Activated naive CD4-positive, alpha-beta T cell treated with Interleukin-2 at 50 U/mL for 16 hours (primary cell): Measurements from ENCODE around the gene ZNF407.
"Not testable (repeated sequence)": the region's sequence is repeated elsewhere in the genome, so short reads cannot be mapped to it uniquely, and the experiment has no call there.

Experiments
- DNase-seq: peaks from one replicate; pipeline ENCODE4 v3.0.0-alpha.2; 2020

The ZNF407 gene

DNA sequence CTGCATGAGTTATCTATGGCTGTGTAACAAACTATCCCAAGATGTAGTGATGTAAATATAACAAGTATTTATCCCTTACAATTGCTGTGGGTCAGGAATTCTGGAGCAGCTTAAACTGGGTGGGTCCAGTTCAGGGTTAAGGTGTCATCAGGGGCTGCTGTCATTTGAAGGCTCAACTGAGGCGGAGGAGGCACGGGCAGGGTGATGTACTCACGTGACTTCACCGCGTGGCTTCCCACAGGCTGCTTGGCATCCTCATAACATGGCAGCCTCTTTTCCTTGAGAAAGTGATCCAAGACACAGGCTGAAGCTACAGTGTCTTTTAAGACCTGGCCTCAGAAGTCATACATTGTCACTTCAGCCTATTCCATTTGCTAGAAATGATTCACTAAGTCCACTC, 485.5 kb downstream of the ZNF407 start:
- DNase-seq = no peak

DNA sequence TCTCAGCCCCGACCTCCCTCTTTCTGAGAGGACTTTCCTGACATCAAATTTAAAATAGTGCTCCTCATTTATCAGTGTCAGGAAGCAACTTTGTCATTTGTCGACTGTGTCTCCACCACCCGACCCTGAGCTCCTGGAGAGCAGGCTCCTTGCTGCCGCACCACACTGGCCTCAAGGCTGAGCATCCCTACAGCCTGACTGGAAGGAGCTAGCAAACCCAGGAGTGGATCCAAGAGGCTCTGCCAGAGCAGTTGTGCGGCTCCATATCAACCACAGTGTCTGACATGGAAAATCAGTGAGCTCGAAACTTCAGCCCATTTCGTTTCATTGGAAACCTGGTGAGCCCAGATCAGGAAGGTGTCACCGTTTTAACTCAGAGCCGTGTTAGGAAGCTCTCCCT, 486.1 kb downstream of the ZNF407 start:
- DNase-seq = no peak

DNA sequence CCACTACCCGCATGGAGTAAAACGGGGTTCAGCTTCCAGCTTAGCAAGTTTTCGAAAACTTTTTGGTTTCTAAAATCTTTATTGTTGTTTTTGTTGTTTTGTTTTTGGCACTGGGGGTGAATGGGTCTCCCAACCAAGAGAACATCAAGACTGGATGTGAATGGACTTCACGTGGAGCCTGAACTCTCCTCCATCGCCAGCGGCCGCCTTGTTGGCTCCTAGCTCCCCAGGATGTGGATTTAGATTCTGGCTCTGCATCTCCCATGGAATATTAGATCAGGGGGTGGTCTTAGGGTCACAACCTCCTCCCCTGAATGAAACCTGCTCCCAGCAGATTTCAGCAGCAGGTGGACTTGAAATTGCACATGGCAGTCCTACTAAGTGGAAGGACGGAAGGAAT, 488.0 kb downstream of the ZNF407 start:
- not testable (repeated sequence) for DNase-seq

DNA sequence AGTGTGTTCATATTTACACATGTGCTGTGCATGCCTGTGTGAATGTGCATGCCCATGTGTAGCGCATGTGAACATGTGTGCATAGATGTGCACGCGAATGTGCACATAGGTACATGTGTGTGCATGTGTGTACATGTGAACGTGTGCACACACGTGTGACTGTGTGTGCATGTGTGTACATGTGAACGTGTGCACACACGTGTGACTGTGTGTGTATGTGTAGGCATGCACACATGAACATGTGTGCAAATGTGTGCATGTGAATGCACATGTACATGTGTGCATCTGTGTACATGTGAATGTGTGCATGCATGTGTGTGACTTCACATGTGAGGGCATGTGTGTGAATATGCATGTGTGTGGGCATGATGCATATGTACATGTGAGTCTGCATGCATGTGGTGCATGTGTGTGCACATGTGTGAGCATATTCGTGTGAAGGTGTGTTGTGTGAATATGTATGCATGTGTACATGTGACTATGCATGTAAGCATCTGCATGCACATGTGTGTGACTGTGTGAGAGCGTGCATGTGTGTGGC, 488.9 kb downstream of the ZNF407 start:
- no peak for DNase-seq

DNA sequence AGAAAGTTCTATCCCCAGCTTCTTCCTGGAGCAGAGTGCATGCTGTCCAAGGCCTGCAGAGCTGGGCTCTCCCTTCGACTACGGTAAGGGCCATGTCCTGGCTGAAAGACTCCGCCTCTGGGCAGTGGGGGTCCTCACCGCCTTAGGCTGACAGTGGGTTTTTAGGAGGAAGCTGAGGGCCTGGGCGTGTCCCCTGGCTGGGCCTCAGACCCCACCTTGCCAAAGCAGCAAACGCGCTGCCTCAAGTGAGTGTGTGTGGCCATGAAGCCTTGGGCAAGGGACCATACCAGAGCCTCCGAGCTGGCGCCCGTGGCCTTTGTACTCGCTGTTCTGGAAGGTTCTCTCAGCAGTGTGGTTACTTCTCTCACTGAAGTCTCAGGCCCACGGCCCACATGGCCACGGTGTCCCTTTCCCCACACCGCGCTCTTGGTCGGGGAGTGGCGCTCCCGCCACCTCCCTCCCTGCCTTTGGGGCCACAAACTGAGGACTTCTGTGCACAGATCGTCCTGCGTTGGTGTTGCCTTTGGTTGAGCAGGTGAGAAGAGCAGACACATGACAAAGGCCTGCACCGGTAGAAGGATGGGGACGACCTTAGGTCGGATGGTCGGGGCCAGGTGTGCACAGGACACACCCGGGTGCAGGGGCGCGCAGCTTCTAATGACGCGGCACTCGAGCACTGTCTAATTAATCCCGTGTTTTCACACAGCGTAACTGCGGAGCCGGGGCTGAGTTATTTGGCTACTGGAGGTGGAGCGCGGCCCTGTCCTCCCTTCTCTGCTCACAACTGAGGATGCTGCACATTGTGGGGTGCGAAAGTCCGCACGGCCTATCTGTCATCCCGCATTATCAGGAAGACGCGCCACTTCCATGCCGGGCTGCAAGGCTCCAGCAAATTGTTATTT, 489.7 kb downstream of the ZNF407 start:
- no peak for DNase-seq

DNA sequence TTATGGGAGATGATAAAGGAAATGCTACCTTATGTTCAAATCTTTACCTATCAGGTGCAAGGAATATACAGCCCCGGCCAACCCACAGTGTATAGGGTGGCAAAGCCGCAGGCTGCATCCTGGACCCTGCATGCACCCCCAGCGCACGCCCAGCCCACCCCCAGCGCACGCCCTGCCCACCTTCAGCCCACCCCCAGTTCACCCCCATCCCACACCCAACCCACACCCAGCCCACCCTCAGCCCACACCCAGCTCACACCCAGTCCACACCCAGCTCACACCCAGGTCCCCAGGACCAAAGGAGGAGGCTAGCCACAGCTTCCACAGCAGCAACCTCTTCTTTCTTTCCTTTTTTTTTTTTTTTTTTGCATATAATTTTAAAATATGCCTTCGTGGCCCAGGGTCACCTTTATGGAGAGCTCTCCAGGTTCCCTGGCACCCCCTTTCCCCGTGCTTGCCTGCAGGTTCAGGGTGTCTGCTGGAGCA, 490.4 kb downstream of the ZNF407 start:
- no peak for DNase-seq

DNA sequence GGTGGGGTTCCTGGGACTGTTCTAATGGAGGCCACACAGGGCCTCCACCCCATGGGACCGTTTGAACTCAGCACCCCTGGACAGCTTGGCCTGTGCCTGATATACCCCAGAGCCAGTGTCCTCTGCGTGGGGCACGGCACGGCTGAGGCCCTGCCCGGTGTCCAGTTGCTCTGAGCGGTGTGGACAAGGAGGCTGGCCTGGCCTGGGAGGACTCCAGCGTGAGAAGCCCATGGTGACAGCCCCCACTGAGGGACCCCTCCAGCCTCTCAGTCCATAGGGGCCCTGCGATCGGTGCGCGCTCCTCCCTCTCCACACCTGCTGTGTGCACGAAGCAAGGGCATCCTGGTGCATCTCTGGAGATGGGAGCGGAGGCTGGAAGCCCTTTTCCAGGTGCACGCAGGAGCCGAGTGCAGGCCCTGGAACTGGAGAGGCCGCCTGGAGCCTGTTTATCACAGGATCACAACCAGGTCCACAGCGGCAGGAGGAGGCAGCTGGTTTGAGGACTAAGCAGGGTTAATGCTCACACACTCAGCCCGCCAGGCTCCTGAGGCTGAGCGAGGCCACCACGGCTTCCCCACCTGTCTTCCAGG, 491.0 kb downstream of the ZNF407 start:
- DNase-seq = no peak

DNA sequence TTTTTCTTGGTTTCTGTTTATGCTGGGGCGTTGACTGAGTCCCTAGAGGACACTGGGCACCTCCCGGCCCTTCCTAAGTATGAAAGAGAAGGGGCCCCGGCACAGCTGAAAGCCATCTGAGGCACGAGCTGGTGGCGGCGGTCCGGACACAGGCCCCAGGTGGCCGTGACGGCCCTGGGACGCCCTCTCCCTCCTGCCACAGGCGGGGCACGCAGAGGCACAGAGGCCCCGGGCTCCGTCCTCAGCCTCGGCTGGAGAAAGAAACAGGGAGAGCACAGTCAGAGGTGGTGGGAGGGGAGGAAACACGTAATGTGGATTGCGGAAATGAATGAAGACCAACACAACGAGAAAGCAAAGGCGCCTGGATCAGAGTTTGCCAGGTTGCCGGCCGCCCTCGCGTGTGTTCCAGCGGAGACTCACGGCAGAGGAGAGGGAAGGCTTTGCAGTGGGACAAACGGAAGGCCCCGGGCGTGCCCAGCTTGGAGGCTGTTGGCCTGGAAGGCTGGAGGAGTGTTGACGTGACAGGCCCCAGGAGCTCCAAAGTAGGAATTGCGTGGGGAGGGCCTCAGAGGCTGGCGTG, 492.2 kb downstream of the ZNF407 start:
- DNase-seq = no peak

DNA sequence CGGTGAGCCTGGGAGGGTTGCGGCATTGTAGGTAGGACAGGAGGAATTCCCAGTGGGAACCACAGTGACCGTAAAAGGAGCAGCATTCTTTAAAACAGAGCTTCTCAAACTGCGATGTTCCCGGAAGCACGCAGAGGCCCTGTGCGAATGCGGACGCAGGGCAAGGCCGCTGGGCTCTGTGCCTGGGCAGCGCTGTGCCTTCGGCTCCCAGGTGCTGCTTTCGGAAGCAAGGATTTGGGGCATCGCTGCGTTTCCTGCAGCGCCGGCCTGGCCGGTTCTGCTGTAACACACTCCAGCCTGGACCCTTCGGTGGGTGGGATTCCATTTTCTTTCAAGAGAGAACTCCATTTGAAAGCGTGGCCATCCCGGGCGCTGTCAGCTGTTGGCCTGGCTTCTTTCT, 492.7 kb downstream of the ZNF407 start:
- no peak for DNase-seq

DNA sequence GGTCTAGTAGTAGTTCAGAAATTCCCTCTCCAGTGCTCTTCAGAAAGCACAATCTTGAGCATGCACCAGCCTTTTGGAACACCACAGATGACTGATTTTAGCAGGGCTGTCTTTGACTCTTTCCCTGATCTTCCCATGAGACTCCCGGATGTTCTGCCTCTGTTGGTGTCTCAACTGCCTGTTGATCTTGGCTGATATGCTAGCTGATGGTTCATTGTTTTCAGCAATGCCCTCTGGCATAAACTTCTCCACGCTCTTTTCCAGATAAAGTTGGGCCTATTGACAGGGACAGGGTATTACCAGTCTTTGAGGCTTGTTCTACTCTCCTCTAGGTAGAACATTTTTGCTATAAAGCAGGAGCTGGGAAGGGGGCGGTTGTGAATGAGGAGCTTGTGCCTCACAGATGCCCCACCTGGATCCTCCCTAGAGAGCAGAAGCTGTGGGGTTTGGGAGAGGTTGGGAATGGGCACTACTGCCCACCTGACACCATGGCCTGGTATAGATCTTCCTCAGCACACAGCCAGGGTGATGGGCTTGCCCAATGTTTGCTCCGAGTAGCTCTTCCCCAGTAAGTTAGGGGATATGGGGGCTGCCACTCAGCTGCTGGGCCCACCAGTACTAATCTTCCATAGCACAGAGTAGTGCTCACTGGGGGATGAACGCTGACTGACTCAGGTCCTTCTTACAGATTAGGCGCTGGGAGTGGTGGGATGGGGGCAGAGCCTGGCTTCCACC, 500.0 kb downstream of the ZNF407 start:
- DNase-seq = no peak

DNA sequence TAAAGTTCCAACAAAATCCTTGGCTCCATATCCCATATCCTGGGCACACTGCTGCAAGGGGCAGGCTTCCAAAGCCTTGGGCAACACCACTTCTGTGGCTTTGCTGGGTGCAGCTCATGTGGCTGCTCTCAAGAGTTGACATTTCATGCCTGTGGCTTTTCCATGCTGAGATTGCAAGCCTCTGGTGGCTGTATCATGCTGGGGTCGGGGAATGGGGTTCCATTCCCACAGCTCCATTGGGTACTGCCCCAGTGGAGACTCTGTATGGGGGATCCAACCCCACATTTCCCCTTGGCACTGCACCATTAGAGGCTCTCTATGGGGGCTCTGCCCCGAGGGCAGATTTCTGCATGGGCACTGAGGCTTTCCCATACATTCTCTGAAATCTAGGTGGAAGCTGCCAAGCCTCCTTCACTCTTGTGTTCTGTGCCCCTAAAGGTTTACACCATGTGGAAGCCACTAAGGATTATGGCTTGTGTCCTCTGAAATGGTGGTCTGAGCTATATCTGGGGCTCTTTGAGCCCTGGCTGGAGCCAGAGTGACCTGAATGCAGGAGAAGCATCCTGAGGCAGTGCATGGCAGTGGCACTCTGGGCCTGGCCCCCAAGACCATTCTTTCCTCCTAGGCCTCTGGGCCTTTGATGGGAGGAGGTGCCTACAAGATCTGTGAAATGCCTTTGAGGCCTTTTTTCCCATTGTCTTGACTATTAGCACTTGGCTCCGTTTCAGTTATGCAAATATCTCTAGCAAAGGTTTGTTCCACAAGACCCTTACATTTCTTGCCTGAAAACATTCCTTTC, 503.4 kb downstream of the ZNF407 start:
- no peak for DNase-seq

DNA sequence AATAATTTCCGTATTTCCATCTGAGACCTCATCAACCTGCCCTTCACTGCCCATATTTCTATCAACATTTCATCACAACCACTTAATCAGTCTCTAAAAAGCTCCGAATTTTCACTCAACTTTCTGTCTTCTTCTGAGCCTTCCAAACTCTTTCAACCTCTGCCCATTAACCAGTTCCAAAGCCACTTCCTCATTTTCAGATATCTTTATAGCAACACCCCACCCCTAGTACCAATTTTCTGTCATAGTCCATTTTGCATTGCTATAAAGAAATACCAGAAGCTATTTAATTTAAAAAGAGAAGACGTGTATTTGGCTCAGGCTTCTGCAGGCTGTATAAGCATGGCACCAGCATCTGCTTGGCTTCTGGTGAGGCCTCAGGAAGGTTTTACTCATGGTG, 504.2 kb downstream of the ZNF407 start:
- no peak for DNase-seq

DNA sequence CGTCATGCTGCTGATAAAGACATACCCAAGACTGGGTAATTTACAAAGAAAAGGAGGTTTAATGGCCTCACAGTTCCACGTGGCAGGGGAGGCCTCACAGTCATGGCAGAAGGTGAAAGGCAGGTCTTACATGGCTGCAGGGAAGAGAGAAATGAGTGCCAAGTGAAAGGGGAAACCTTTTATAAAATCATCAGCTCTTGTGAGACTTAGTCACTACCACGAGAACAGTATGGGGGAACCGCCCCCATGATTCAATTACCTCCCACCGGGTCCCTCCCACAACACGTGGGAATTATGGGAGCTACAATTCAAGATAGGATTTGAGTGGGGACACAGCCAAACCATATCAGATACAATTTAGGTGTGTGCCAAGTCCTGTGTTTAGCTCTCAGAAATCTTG, 506.4 kb downstream of the ZNF407 start:
- DNase-seq = not testable (repeated sequence)

DNA sequence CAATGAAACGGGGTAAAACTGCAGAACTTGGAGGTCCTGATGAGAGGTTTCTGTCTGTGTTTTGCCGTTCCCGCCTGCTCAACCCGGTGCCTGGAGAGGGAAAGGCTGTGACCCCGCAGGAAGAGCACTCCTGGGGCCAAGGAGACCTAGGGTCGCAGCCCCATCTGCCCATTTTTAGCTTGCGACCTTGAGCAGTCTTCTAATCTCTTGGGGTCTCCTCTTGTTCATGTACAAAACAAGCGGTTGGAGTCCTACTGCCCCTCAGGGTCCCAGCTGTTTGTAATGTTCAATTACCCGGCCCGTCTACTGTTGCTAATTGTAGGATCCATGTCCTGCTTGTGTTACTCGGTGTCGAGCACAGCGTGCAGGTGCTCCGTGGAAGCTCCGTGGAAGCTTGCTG, 506.8 kb downstream of the ZNF407 start:
- DNase-seq = no peak

DNA sequence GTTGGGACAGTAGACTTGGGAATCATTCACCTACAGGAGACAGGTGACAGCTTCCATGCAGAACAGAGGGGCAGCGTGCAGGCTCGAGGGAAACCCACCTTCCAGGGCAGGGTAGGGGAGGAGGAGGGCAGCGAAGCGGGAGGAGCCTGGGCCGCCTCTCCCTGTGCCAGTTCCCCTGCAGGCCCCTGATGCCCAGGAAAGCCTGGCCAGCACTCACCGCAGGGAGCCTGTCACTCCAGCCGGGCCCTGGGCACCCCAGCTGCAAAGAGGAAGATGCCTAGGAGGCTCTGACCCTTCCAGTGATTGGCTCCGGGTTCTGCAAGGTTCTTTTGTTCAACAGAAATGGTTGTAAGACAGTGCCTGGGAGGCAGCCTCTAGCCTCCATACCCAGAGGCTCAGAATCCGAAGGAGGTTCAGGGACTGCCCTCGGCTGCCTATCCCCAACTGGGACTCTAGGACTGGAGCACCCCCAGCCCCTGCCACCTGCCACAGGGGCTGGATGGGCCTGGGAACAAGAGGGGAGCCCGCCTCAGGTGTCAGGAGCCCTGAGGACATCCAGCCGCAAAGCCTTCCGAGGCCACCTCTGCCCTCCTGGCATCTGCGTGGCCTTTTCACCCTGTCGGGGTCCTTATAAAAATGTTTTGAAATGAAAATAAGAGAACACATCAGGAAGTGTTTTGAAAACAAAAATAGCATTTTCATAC, 508.0 kb downstream of the ZNF407 start:
- DNase-seq = no peak

DNA sequence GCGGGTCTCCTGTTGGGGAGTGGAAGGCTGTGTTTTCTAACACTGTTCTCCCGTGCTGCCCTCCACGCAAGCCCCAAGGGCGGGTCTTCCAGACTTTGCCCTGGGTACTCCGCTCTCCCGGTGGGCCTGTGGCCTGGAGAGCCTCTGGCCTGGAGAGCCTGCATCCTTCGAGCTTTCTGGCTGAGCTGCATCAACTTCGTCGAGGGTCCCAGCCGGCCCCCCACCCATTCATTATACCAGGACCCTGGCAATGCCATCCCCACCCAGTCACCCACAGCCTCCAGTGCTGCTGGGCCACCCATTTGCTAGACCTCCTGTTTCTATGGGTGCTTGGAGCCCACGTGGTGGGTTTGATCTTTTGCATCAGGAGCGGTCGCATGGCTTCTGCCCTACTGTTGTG, 509.1 kb downstream of the ZNF407 start:
- no peak for DNase-seq

DNA sequence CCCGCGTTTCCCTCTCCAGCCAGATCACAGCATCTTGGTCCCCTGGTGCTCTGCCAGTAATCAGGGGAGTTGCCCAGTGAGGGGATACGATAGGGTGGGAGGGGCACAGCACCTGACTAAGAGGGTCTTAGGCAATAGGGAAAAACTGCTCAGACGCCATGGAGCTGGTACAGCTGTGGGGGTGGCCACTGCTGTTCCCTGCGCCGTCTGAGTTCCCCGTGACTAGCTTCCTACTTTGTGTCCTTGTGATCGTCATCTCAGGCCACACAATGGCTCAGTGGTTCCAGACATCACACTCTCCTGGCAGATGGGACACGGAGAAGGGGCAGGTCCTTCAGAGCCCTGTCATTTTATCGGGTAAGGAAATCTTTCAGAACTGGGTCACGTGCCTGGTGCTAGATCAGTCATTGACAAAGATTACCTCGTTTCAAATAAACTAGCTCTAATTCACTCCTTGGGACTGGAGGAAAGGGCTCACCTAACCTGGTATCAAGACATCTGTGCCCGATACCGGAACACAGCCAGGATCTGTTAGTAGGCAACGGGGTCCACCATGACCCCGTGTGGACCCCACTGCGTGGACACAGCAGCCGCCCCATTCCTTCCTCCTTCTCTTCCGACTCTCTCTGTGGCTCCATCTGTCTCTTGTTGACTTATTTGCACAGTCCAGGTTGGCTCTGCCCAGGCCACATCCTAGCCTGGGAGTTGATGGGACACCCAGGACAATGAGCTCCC, 509.7 kb downstream of the ZNF407 start:
- DNase-seq = no peak

DNA sequence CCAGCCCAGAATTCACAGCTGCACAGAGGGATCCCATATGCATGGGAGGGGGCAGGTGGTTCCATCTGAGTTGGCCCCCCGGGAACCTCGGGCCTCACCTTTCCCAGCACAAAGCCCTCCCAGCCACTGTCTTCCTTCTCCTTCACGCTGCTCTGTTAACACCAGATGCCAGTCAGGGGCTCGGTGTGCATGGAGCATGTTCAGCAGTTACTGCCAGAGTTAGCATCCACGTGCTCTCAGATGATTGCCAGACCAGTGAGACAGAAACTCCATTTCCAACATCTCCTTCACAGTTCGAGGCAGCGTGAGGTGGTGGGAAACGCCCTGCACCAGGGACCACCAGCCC, 510.2 kb downstream of the ZNF407 start:
- DNase-seq = no peak

DNA sequence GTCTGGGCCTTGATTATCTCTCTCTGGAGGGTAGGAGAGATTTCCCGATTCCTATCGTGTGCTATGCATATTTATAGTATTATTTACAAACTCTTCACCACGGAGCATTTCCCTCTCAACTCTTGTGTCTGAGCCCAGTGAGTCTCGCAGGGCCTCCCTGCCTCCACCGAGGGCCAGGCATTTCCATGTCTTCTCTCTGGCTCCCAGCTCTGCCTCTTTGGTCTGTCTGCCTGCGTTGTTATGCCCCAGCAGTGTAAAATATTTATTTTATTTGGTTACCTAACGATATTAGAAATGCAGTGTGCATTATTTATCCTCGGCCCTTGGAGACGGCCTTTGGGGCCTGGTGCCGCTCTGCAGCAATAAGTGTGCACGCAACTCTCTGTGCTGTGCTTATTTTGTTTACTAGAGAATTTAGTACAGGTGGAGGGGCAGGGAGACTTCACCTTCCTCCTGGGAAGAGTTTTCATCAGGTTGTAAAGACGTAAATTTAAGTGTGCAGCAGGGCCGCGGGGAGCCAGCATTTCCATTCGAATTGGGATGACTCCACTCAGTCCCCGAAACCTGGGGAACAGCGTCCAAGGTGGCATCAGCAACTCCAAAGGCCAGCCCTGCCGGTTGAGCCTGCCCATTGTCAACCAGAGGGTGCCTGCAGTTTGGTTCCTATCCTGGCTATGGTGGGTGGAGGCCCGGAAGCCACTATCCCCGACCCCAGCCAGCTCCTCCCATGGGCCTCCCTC, 511.1 kb downstream of the ZNF407 start:
- DNase-seq = no peak

DNA sequence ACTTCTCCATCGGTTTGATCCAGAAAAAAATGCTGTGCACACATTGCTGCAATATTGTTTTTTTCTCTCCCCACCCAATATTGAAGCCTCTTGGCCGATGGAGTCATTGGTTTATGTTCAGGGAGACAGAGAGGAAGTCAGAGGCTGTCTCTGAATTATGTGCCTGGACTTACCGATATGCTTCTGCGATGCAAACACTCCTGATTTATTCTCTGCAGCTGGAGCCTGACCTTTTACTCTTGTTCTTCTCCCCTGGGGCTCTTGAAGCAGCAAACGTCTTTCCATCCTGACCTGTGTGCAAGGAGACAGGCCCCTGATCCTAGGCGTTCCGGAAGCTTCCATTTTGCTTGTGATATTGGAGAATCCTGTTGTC, 511.6 kb downstream of the ZNF407 start:
- DNase-seq = no peak
